ENCODE results near the gene SNAI3.

The SNAI3 gene

GRCh38 chr16:88631384-88631783 lies 54.9 kb downstream of the SNAI3 start:
- Histone ChIP-seq H2BK12ac (ENCODE audit: low read length) (no peak overlapping the region), H3K4me3 (ENCODE audit: low read depth, low read length) (no peak overlapping the region), H3K79me2 (ENCODE audit: control insufficient read depth, insufficient read depth, low read length, poor library complexity) (no peaks in the 10 kb centered on the region), H3K23ac (ENCODE audit: low read length) (no peak overlapping the region), H3K14ac (ENCODE audit: low read length) (no peak overlapping the region), H3K27ac (ENCODE audit: low read depth, low read length) (no peak overlapping the region), H3K9ac (ENCODE audit: low read length) (no peak overlapping the region), H4K8ac (ENCODE audit: low read depth, low read length) (no peak overlapping the region), H3K4me1 (ENCODE audit: control insufficient read depth in 1 of 2, insufficient read depth in 2 of 2, low read length in 2 of 2) (peaks cover 19% of the 10 kb centered on the region in 2 experiments), H3K4ac (ENCODE audit: low read depth, low read length) (no peak overlapping the region), H3K36me3 (ENCODE audit: control insufficient read depth in 1 of 2, insufficient read depth in 2 of 2, low read length in 2 of 2) (peaks cover 55 to 56% of the 10 kb centered on the region in 2 experiments), H2BK120ac (ENCODE audit: insufficient read depth, low read length, poor library complexity) (no peak overlapping the region), H4K91ac (ENCODE audit: low read depth, low read length) (no peak overlapping the region), H2BK5ac (ENCODE audit: low read depth, low read length, poor library complexity) (no peak overlapping the region), H3K18ac (ENCODE audit: low read length) (no peak overlapping the region), H3K9me3 (ENCODE audit: insufficient read depth, low read depth, low read length) (no peaks in the 10 kb centered on the region), H3K79me1 (ENCODE audit: low read length) (peaks cover 17% of the 10 kb centered on the region), H4K12ac (ENCODE audit: low read depth, low read length) (no peak overlapping the region), H3K27me3 (ENCODE audit: insufficient read depth, low read length) (no peaks in the 10 kb centered on the region), H2AK5ac (ENCODE audit: low read length) (no peak overlapping the region), H2AFZ (ENCODE audit: insufficient read depth, low read length, poor library complexity) (no peak overlapping the region), H3K4me2 (ENCODE audit: low read length) (no peak overlapping the region)
- WGBS (ENCODE audit: extremely low coverage, insufficient coverage, insufficient read length) = no CpG with 5 or more reads among the region's 16 CpGs
- no peak for DNase-seq

- Histone ChIP-seq H3K14ac (ENCODE audit: low read length) (no peak overlapping the region), H4K8ac (ENCODE audit: low read depth, low read length) (no peak overlapping the region), H3K4me3 (ENCODE audit: low read depth, low read length) (no peak overlapping the region), H2BK5ac (ENCODE audit: low read depth, low read length, poor library complexity) (no peak overlapping the region), H2BK120ac (ENCODE audit: insufficient read depth, low read length, poor library complexity) (no peak overlapping the region), H3K18ac (ENCODE audit: low read length) (no peak overlapping the region), H3K36me3 (ENCODE audit: control insufficient read depth in 1 of 2, insufficient read depth in 2 of 2, low read length in 2 of 2) (peaks cover 55 to 57% of the 10 kb centered on the region in 2 experiments), H3K9me3 (ENCODE audit: insufficient read depth, low read depth, low read length) (no peaks in the 10 kb centered on the region), H2AFZ (ENCODE audit: insufficient read depth, low read length, poor library complexity) (no peak overlapping the region), H3K23ac (ENCODE audit: low read length) (no peak overlapping the region), H4K91ac (ENCODE audit: low read depth, low read length) (no peak overlapping the region), H3K79me1 (ENCODE audit: low read length) (peaks cover 17% of the 10 kb centered on the region), H3K79me2 (ENCODE audit: control insufficient read depth, insufficient read depth, low read length, poor library complexity) (no peaks in the 10 kb centered on the region), H2AK5ac (ENCODE audit: low read length) (no peak overlapping the region), H3K4me1 (ENCODE audit: control insufficient read depth in 1 of 2, insufficient read depth in 2 of 2, low read length in 2 of 2) (peaks cover 19% of the 10 kb centered on the region in 2 experiments), H3K4ac (ENCODE audit: low read depth, low read length) (no peak overlapping the region), H3K9ac (ENCODE audit: low read length) (no peak overlapping the region), H4K12ac (ENCODE audit: low read depth, low read length) (no peak overlapping the region), H2BK12ac (ENCODE audit: low read length) (no peak overlapping the region), H3K27me3 (ENCODE audit: insufficient read depth, low read length) (no peaks in the 10 kb centered on the region), H3K4me2 (ENCODE audit: low read length) (no peak overlapping the region), H3K27ac (ENCODE audit: low read depth, low read length) (no peak overlapping the region)
- WGBS (ENCODE audit: extremely low coverage, insufficient coverage, insufficient read length) = no CpG with 5 or more reads among the region's 23 CpGs
- no peak for DNase-seq
These were observed 55.4 kb downstream of the SNAI3 start for GRCh38 chr16:88630941-88631340.

GRCh38 chr16:88630433-88630832 lies 55.9 kb downstream of the SNAI3 start:
- no peak overlapping the region for H2BK5ac ChIP-seq (ENCODE audit: low read depth, low read length, poor library complexity)
- WGBS (ENCODE audit: extremely low coverage, insufficient coverage, insufficient read length) = no CpG with 5 or more reads among the region's 12 CpGs

GRCh38 chr16:88629835-88630234 lies 56.5 kb downstream of the SNAI3 start:
- Histone ChIP-seq H3K9me3 (ENCODE audit: insufficient read depth, low read depth, low read length) (no peaks in the 10 kb centered on the region), H3K4ac (ENCODE audit: low read depth, low read length) (no peak overlapping the region), H3K27me3 (ENCODE audit: insufficient read depth, low read length) (no peaks in the 10 kb centered on the region), H2AFZ (ENCODE audit: insufficient read depth, low read length, poor library complexity) (no peak overlapping the region), H3K36me3 (ENCODE audit: control insufficient read depth in 1 of 2, insufficient read depth in 2 of 2, low read length in 2 of 2) (peaks cover 63 to 67% of the 10 kb centered on the region in 2 experiments), H3K4me3 (ENCODE audit: low read depth, low read length) (no peak overlapping the region), H4K91ac (ENCODE audit: low read depth, low read length) (no peak overlapping the region), H3K79me2 (ENCODE audit: control insufficient read depth, insufficient read depth, low read length, poor library complexity) (no peaks in the 10 kb centered on the region), H3K18ac (ENCODE audit: low read length) (no peak overlapping the region), H4K8ac (ENCODE audit: low read depth, low read length) (no peak overlapping the region), H2BK12ac (ENCODE audit: low read length) (no peak overlapping the region), H3K79me1 (ENCODE audit: low read length) (peaks cover 11% of the 10 kb centered on the region), H3K4me2 (ENCODE audit: low read length) (no peak overlapping the region), H3K14ac (ENCODE audit: low read length) (no peak overlapping the region), H2BK5ac (ENCODE audit: low read depth, low read length, poor library complexity) (no peak overlapping the region), H2BK120ac (ENCODE audit: insufficient read depth, low read length, poor library complexity) (no peak overlapping the region), H2AK5ac (ENCODE audit: low read length) (no peak overlapping the region), H3K23ac (ENCODE audit: low read length) (no peak overlapping the region), H3K27ac (ENCODE audit: low read depth, low read length) (no peak overlapping the region), H3K4me1 (ENCODE audit: control insufficient read depth in 1 of 2, insufficient read depth in 2 of 2, low read length in 2 of 2) (peaks cover 13 to 14% of the 10 kb centered on the region in 2 experiments), H3K9ac (ENCODE audit: low read length) (no peak overlapping the region), H4K12ac (ENCODE audit: low read depth, low read length) (no peak overlapping the region)
- DNase-seq = no peak
- WGBS (ENCODE audit: extremely low coverage, insufficient coverage, insufficient read length) = no CpG with 5 or more reads among the region's 9 CpGs

More at GRCh38 chr16:88630433-88630832, 55.9 kb downstream of the SNAI3 start:
- Histone ChIP-seq H3K4ac (ENCODE audit: low read depth, low read length) (no peak overlapping the region), H2BK12ac (ENCODE audit: low read length) (no peak overlapping the region), H3K14ac (ENCODE audit: low read length) (no peak overlapping the region), H3K9ac (ENCODE audit: low read length) (no peak overlapping the region), H3K23ac (ENCODE audit: low read length) (no peak overlapping the region), H3K4me1 (ENCODE audit: control insufficient read depth in 1 of 2, insufficient read depth in 2 of 2, low read length in 2 of 2) (peaks cover 19% of the 10 kb centered on the region in 2 experiments), H3K4me2 (ENCODE audit: low read length) (no peak overlapping the region), H3K18ac (ENCODE audit: low read length) (no peak overlapping the region), H3K36me3 (ENCODE audit: control insufficient read depth in 1 of 2, insufficient read depth in 2 of 2, low read length in 2 of 2) (peaks cover 57 to 61% of the 10 kb centered on the region in 2 experiments), H3K79me2 (ENCODE audit: control insufficient read depth, insufficient read depth, low read length, poor library complexity) (no peaks in the 10 kb centered on the region), H3K9me3 (ENCODE audit: insufficient read depth, low read depth, low read length) (no peaks in the 10 kb centered on the region), H3K27me3 (ENCODE audit: insufficient read depth, low read length) (no peaks in the 10 kb centered on the region), H2AFZ (ENCODE audit: insufficient read depth, low read length, poor library complexity) (no peak overlapping the region), H4K8ac (ENCODE audit: low read depth, low read length) (no peak overlapping the region), H3K4me3 (ENCODE audit: low read depth, low read length) (no peak overlapping the region), H3K79me1 (ENCODE audit: low read length) (peaks cover 14% of the 10 kb centered on the region), H4K91ac (ENCODE audit: low read depth, low read length) (no peak overlapping the region), H2AK5ac (ENCODE audit: low read length) (no peak overlapping the region), H4K12ac (ENCODE audit: low read depth, low read length) (no peak overlapping the region), H2BK120ac (ENCODE audit: insufficient read depth, low read length, poor library complexity) (no peak overlapping the region), H3K27ac (ENCODE audit: low read depth, low read length) (no peak overlapping the region)
- no peak for DNase-seq
